ENCODE results near the gene STXBP6.
A peak's percentile ranks its signal among the peaks of the same experiment; 100 is the strongest.

The STXBP6 gene

GRCh38 chr14:25006961-25007795 is 42.8 kb downstream of the STXBP6 start (continued):
- no peak for TF ChIP-seq MZF1 (tag by site-specific recombination; IDR thresholded peaks at IDR 0.05; ENCODE audit: borderline replicate concordance)
- 0 out of 2 replicates have a peak, but pooled peaks have one; percentile 34 for TF ChIP-seq KLF8 (tag by site-specific recombination; IDR thresholded peaks at IDR 0.05)
- no peak for TF ChIP-seq KLF10 (tag by site-specific recombination; IDR thresholded peaks at IDR 0.05)
- TF ChIP-seq ZNF654 (tag by site-specific recombination; IDR thresholded peaks at IDR 0.05; ENCODE audit: low read depth): no peak
- no peak for TF ChIP-seq ZNF2 (tag by site-specific recombination; IDR thresholded peaks at IDR 0.05)
- TF ChIP-seq ZBTB17 (tag by site-specific recombination; IDR thresholded peaks at IDR 0.05): 0 out of 2 replicates have a peak, but pooled peaks have one; percentile 14
- TF ChIP-seq SP7 (tag by site-specific recombination; IDR thresholded peaks at IDR 0.05): peak; percentile 73
- TF ChIP-seq ZNF148 (tag by site-specific recombination; IDR thresholded peaks at IDR 0.05; ENCODE audit: borderline replicate concordance): no peak
- TF ChIP-seq ZFP41 (tag by site-specific recombination; IDR thresholded peaks at IDR 0.05; ENCODE audit: borderline replicate concordance): no peak
- peak; percentile 46 for TF ChIP-seq GLIS1 (tag by site-specific recombination; IDR thresholded peaks at IDR 0.05)
- no peak for TF ChIP-seq ZNF76 (tag by site-specific recombination; IDR thresholded peaks at IDR 0.05; ENCODE audit: borderline replicate concordance, low read depth)
- peak; percentile 89 for TF ChIP-seq ZBTB21 (tag by site-specific recombination; IDR thresholded peaks at IDR 0.05)
- TF ChIP-seq KLF17 (tag by site-specific recombination; IDR thresholded peaks at IDR 0.05): peak; percentile 44
- peak; percentile 83 for TF ChIP-seq ZNF600 (tag by site-specific recombination; IDR thresholded peaks at IDR 0.05)
- no peak for TF ChIP-seq ZNF223 (tag by site-specific recombination; IDR thresholded peaks at IDR 0.05)
- peak; percentile 56; the same call in 1 of the 2 replicates for TF ChIP-seq ZNF366 (tag by site-specific recombination; conservative IDR thresholded peaks at IDR 0.05)
- TF ChIP-seq HOXD13 (CRISPR knock-in tag; IDR thresholded peaks at IDR 0.05; ENCODE audit: borderline replicate concordance): no peak
- no peak for TF ChIP-seq GLIS2 (tag by site-specific recombination; IDR thresholded peaks at IDR 0.05)
- TF ChIP-seq, protein P1, sequence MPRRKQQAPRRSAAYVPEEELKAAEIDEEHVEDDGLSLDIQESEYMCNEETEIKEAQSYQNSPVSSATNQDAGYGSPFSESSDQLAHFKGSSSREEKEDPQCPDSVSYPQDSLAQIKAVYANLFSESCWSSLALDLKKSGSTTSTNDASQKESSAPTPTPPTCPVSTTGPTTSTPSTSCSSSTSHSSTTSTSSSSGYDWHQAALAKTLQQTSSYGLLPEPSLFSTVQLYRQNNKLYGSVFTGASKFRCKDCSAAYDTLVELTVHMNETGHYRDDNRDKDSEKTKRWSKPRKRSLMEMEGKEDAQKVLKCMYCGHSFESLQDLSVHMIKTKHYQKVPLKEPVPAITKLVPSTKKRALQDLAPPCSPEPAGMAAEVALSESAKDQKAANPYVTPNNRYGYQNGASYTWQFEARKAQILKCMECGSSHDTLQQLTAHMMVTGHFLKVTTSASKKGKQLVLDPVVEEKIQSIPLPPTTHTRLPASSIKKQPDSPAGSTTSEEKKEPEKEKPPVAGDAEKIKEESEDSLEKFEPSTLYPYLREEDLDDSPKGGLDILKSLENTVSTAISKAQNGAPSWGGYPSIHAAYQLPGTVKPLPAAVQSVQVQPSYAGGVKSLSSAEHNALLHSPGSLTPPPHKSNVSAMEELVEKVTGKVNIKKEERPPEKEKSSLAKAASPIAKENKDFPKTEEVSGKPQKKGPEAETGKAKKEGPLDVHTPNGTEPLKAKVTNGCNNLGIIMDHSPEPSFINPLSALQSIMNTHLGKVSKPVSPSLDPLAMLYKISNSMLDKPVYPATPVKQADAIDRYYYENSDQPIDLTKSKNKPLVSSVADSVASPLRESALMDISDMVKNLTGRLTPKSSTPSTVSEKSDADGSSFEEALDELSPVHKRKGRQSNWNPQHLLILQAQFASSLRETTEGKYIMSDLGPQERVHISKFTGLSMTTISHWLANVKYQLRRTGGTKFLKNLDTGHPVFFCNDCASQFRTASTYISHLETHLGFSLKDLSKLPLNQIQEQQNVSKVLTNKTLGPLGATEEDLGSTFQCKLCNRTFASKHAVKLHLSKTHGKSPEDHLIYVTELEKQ (tag by site-specific recombination; IDR thresholded peaks at IDR 0.05; ENCODE audit: borderline replicate concordance): peak; percentile 50; the same call in 1 of the 2 replicates
- TF ChIP-seq ZNF248 (tag by site-specific recombination; IDR thresholded peaks at IDR 0.05): no peak
- no peak for TF ChIP-seq ZBTB6 (tag by site-specific recombination; IDR thresholded peaks at IDR 0.05)
- no peak for TF ChIP-seq ZNF239 (tag by site-specific recombination; IDR thresholded peaks at IDR 0.05)
- no peak for TF ChIP-seq SALL2 (tag by site-specific recombination; IDR thresholded peaks at IDR 0.05; ENCODE audit: borderline replicate concordance)
- TF ChIP-seq KLF7 (tag by site-specific recombination; IDR thresholded peaks at IDR 0.05; ENCODE audit: borderline replicate concordance): no peak
- TF ChIP-seq, protein P2, sequence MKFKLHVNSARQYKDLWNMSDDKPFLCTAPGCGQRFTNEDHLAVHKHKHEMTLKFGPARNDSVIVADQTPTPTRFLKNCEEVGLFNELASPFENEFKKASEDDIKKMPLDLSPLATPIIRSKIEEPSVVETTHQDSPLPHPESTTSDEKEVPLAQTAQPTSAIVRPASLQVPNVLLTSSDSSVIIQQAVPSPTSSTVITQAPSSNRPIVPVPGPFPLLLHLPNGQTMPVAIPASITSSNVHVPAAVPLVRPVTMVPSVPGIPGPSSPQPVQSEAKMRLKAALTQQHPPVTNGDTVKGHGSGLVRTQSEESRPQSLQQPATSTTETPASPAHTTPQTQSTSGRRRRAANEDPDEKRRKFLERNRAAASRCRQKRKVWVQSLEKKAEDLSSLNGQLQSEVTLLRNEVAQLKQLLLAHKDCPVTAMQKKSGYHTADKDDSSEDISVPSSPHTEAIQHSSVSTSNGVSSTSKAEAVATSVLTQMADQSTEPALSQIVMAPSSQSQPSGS (tag by site-specific recombination; IDR thresholded peaks at IDR 0.05; ENCODE audit: low read depth): peak; percentile 20; the same call in 1 of the 2 replicates
- TF ChIP-seq, protein P3, sequence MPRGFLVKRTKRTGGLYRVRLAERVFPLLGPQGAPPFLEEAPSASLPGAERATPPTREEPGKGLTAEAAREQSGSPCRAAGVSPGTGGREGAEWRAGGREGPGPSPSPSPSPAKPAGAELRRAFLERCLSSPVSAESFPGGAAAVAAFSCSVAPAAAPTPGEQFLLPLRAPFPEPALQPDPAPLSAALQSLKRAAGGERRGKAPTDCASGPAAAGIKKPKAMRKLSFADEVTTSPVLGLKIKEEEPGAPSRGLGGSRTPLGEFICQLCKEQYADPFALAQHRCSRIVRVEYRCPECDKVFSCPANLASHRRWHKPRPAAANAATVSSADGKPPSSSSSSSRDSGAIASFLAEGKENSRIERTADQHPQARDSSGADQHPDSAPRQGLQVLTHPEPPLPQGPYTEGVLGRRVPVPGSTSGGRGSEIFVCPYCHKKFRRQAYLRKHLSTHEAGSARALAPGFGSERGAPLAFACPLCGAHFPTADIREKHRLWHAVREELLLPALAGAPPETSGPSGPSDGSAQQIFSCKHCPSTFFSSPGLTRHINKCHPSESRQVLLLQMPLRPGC (tag by site-specific recombination; IDR thresholded peaks at IDR 0.05): peak; percentile 66; the same call in 1 of the 2 replicates

Measured in HEK293 (cell line).